HG03469 (cell line): Measurements from ENCODE around the gene MIER3.
"Not testable (repeated sequence)": the region's sequence is repeated elsewhere in the genome, so short reads cannot be mapped to it uniquely, and the experiment has no call there.

Source experiments
- ATAC-seq: cut with Tn5 transposase; IDR thresholded peaks from one replicate; pipeline ENCODE4 v1.9.1; 2021; ENCODE audit warnings: mild to moderate bottlenecking, moderate library complexity, moderate number of reproducible peaks; ENCODE audit not compliant: unreplicated experiment

MIER3 gene

DNA sequence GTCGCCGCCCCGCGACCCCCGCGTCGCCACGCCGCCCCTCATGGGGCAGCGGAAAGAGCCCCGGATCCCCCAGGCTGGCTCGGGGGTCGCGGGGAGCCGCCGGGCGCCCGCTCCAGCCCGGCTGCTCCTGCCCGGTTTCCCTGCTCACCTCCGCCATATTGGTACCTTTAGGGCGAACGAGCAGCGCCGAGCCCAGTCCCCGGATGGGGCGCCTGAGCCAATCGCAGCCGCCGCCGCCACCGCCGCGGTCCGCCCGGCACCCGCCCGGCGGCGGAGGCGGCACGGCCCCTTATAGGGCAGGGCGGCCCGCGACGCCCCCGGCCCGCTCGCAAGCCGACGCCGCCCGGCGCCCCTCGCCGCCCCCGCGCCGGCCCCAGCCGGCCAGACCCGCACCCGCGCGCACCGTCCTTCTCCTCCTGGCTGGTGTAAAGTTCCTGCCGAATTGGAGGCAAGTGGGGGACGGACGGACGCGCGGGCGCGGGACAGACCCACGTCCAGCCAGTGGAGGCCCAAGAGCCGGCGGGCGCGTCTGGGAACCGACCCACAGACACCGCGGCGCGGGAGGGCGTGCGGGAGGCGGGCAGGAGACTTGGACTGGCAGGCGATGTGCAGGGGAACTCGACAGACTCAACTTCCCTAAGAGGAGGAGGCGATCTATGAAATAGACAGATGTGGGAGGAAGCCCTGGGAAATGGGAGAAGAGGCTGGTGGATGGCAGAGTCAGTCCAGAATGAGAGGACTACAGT lies at the start of gene MIER3:
Gene MIER3 (minus strand): TSS at position 178 of the 746 bp plus-strand sequence. CDS start 21 bp downstream, at position 157.
- ATAC-seq, result peak; percentile 80

GRCh38 chr5:56995596-56995995 lies 43.7 kb upstream of the MIER3 start:
- no peak for ATAC-seq

DNA sequence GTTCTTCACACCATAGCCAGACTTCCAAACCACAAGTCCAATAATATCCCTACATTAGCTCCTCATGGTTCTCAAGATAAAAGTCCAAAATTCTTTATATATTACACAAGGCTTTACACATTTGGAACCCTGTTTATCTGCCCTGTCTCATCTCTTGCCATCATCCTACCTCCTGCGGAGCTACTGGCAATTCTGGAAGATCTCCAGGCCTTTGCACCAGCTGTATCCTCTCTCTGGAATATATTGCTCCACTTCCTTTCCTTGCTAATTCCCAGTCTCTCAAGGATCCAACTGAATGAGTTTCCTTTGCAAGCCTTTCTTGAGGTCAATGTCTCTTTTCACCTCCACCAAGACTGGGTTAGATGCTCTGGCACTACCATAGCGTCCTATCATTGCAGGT lies 41.3 kb upstream of the MIER3 start:
- no peak for ATAC-seq

- ATAC-seq, result no peak
Observed at GRCh38 chr5:56989676-56990075, 37.8 kb upstream of the MIER3 start.

DNA sequence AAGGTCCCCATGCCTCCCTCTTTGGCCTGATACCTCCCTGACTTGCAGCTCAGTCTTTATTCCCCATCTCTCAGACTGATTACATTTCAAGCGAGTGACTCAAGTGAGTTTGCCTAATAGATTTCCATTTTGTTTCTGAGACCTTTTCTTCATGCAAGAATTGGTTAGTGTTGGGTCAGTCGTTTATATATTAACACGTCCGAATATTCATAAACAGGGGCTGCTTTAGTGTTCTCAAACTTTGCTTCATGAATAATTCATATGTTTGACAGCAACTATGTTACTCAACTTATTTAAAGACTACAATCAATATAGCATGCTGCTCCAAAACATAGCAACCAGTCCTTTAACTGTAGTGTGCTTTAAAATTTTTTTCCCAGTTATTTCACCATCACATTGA lies 36.6 kb upstream of the MIER3 start:
- no peak for ATAC-seq

DNA sequence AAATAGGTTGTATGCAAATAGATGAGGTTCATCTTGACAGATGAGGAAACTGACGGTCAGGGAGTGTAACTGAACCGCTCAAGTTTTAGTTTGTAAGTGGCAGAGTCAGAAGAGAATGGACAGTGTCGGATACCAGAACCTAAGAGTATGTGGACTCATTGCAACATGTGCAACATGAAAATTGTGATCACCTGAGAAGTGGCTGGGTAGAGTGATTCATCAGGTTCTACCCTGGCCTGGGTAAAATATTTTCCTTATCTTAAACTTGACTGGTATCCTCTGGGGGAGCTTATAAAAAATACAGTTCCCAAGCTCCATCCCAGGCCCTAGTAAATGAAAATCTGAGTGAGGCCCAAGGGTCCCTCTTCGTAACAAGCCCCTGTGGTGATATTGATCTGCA lies 35.2 kb upstream of the MIER3 start:
- no peak for ATAC-seq

- peak; percentile 23 for ATAC-seq
Observed at GRCh38 chr5:56986626-56986947, 34.7 kb upstream of the MIER3 start.

DNA sequence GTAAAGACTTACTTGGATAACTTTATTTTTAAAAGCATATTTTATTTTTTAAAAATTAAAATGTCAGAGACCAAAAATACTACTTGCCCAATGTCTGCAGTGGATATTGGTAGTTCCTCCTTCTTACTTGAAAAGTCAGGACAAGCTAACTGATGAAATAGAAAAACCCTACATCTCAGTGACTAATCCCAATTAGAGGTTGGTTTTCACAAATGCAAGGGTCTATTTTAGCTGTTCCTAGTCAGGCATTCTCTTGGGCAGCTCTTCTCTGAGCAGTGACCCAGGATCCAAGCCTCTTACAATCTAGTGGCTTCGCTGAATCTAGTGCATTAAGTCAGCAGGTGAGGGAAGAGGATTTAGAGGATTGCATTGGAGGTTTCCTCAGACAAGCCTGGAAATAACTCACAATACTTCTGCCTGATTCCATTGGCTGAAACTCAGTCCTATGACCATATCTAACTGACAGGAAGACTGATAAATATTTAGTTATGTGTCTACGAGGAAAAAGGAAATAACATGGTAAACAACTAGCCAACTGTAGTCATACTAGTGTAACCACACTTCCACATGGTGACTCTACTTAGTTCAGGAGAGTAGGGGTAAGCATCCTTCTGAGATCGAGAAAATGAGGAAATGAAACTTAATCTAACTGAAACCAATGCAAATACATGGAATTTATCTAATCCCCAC lies 34.2 kb upstream of the MIER3 start:
- ATAC-seq, result peak; percentile 72

DNA sequence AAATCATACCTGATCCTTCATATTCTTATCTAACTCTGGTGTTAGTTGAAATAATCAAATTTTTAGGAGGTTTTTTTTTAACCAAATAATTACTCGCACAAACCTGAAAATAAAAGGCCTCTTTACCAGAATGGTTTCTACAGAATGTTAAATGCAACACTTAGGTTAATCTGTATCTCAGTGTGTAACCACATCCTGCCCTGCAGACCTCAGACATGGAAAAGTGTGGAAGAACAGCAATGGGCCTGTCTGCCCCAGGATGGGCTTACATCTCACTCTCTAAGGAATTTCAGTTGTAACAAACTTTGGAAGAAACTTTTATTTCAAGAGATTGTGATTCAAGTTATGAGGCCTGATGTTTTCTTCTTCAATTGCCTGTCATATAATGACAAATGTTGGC lies 32.5 kb upstream of the MIER3 start:
- ATAC-seq, result no peak

- ATAC-seq, result no peak
Observed at GRCh38 chr5:56983593-56984361, 31.9 kb upstream of the MIER3 start.

GRCh38 chr5:56981548-56982315 lies 29.8 kb upstream of the MIER3 start:
- no peak for ATAC-seq

- no peak for ATAC-seq
Observed at GRCh38 chr5:56979968-56980367, 28.0 kb upstream of the MIER3 start.

- not testable (repeated sequence) for ATAC-seq
Observed at GRCh38 chr5:56979526-56979925, 27.6 kb upstream of the MIER3 start.

- ATAC-seq, result no peak
Observed at GRCh38 chr5:56977822-56978221, 25.9 kb upstream of the MIER3 start.

- no peak for ATAC-seq
Observed at GRCh38 chr5:56977021-56977420, 25.1 kb upstream of the MIER3 start.

DNA sequence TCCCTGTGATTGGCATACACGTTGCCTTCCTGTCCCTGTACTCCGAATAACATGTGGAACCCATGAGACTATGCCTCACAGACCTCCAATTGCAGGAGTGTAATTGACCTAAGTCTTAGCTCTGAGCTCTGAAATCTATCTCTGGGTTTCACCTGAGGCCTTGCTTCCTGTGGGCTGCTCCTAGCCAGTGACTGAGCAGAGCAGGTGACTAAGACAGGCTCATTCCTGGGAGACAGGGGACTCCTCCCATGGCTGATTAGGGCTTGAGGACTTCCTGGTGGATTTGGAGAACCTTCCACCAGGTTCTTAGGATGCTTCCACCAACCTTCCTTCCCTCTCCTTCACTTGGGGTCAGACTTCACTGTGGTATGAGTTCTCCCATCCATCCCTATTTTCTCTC lies 22.3 kb upstream of the MIER3 start:
- ATAC-seq, result no peak

DNA sequence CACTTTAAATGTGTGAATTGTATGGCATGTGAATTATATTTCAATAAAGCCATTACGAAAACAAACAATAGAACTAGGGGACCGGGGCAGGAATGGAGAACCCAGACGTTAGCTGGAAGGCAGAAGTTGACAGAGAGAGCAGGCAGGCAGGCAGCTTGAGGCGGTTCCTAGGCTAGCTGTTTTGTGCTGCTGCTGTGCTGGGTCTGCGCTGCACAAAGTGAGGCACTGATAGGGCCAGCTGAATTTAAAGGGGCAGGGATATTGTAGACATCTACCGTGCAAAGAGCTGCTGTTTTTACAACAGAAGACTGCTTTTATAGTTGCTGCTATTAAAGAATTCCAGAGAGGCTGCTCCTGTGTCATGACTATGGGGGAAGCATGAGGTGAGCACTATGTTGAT lies 21.6 kb upstream of the MIER3 start:
- ATAC-seq, result no peak

DNA sequence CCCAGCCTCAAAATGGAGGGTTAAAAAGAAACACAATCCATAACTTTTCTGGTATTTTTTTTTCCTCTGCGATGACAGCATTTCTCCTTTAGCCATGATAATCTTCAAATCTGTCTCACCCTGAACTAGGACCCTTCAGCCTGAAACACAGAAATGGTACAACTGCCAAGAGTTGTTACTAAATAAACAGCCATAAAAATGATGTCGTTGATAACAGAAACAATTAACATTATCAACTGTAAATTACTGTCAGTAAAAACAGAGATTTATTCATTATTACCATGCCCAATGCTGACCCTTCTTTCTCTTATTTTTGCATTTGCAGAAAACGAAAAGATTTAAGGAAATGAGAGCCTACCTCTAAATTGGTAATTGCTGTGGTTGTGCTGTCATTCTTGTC lies 19.4 kb upstream of the MIER3 start:
- ATAC-seq, result no peak

- no peak for ATAC-seq
Observed at GRCh38 chr5:56964173-56964572, 12.2 kb upstream of the MIER3 start.

DNA sequence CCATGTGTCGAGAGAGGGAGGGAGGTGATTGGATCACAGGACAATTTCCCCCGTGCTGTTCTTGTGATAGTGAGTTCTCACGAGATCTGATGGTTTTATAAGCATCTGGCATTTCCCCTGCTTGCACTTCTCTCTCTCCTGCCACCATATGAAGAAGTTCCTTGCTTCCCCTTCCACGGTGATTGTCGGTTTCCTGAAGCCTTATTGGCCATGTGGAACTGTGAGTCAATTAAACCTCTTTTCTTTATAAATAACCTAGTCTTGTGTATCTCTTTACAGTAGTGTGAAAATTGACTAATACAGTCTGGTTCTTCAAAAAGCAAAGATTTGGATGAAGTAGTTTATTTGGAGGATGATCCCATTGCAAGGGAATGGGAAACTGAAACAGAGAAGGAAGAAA lies 11.3 kb upstream of the MIER3 start:
- no peak for ATAC-seq

DNA sequence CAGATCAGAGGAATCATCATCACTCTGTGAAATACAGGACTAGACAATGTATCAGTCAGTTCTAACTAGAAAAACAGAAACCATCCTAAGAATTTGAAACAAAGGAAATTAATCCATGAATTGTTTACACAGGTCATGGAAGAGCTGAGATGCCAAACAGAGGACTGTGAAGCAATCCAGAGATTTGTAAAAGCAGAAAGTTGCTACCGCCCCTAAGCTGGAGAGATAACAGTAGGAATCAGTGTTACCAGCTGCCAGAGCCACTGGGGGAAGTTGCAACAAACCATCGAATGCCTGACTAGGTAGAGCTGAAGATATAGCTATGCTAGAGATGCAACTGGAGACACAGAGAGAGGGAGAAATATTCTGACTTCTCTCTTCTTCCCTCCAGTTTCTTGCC lies 10.4 kb upstream of the MIER3 start:
- ATAC-seq, result no peak
